ENCODE measurements around the gene NOTCH2. TPM values are rescaled to one million over a fixed set of nuclear protein-coding genes. Genes with fewer than 3 reads are reported as not detected.

The NOTCH2 gene
- total and polyA plus RNA-seq, 10 of the 15 experiments (the other 5 are each of a cell fraction or from before 2014, with no cell fraction given) = 0.02 to 2.0 (median 0.62) TPM; not detected in 1

DNA sequence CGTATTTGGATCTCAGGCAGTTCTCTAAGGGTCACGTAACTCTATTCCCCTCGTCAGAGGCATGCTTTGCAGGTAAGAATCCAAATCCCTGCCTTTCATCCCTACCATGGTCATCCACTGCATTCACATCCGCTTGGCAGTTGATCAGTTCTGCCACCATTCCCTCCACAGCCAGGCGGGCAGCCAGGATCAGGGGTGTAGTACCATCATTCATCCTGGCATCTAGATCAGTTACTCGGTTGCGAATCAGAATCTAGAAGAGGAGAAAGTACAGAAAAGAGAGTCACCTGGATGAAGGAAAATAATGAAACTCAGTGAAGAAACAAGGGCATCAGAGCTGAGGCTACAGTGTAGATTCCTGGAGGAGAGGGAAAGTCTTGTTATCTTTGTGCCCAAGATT lies 151.2 kb downstream of the NOTCH2 start:
- FAIRE-seq (no peak), ATAC-seq (no peak), DNase-seq (ENCODE audit: low read depth, low spot score) (no peak)
- RAD21 ChIA-PET (ENCODE audit: unreplicated experiment) = no interaction called here
- H4K20me1 ChIP-seq (ENCODE audit: control insufficient read depth, insufficient read depth) = no peaks in the 10 kb centered on the region
- H3K4me3 ChIP-seq = no peak overlapping the region
- H3K79me2 ChIP-seq (ENCODE audit: control insufficient read depth, insufficient read depth, low read length) = no peaks in the 10 kb centered on the region
- SMC1A ChIA-PET (ENCODE audit: uncharacterized antibody, unreplicated experiment) = no interaction called here
- H3K9me3 ChIP-seq (replicated peaks; ENCODE audit: control insufficient read depth, insufficient read depth, low read length) = no peaks in the 10 kb centered on the region; the same call in 2 of the 3 replicates
- WGBS (ENCODE audit: insufficient coverage, insufficient replicate concordance, low lambda C conversion rate, missing lambda C conversion rate) = 78% methylated on average over 7 of the region's 7 CpGs
- no peaks in the 10 kb centered on the region; a peak in 2 of 4 replicates for H3K27me3 ChIP-seq (replicated peaks in 1 of 2; ENCODE audit: control insufficient read depth in 2 of 2, insufficient read depth in 2 of 2, low read length in 1 of 2)
- H3K36me3 ChIP-seq (ENCODE audit: control insufficient read depth in 2 of 2, insufficient read depth in 2 of 2, low read length in 1 of 2) = no peaks in the 10 kb centered on the region
- no TSS peak for BruUV-seq (replicated peaks)
- H3K9ac ChIP-seq (ENCODE audit: control insufficient read depth, insufficient read depth, low read length) = no peak overlapping the region
- intact Hi-C loops (cut with micrococcal nuclease; ENCODE audit: unreplicated experiment) (no loop called here), in situ Hi-C loops (cut with MboI) (no loop called here)
- CTCF ChIA-PET = no interaction called here
- H3K4me1 ChIP-seq (ENCODE audit: control insufficient read depth, insufficient read depth, low read length) = no peaks in the 10 kb centered on the region
- no peak overlapping the region for H2AFZ ChIP-seq (ENCODE audit: control insufficient read depth, low read depth, low read length)
- no peak overlapping the region for H3K4me2 ChIP-seq (ENCODE audit: control insufficient read depth, insufficient read depth)
- no peak overlapping the region for H3K27ac ChIP-seq (ENCODE audit: control insufficient read depth, insufficient read depth)
- POLR2A ChIA-PET = no interaction called here
- TF ChIP-seq, protein P1, sequence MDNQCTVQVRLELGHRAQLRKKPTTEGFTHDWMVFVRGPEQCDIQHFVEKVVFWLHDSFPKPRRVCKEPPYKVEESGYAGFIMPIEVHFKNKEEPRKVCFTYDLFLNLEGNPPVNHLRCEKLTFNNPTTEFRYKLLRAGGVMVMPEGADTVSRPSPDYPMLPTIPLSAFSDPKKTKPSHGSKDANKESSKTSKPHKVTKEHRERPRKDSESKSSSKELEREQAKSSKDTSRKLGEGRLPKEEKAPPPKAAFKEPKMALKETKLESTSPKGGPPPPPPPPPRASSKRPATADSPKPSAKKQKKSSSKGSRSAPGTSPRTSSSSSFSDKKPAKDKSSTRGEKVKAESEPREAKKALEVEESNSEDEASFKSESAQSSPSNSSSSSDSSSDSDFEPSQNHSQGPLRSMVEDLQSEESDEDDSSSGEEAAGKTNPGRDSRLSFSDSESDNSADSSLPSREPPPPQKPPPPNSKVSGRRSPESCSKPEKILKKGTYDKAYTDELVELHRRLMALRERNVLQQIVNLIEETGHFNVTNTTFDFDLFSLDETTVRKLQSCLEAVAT (IDR thresholded peaks at IDR 0.05) = no peak
- no peak for TF ChIP-seq YBX1 (IDR thresholded peaks at IDR 0.05)
- TF ChIP-seq CEBPB (IDR thresholded peaks at IDR 0.05; ENCODE audit: borderline replicate concordance in 1 of 2, low read depth in 2 of 2, low read length in 2 of 2) = no peak
- TF ChIP-seq, protein P2, sequence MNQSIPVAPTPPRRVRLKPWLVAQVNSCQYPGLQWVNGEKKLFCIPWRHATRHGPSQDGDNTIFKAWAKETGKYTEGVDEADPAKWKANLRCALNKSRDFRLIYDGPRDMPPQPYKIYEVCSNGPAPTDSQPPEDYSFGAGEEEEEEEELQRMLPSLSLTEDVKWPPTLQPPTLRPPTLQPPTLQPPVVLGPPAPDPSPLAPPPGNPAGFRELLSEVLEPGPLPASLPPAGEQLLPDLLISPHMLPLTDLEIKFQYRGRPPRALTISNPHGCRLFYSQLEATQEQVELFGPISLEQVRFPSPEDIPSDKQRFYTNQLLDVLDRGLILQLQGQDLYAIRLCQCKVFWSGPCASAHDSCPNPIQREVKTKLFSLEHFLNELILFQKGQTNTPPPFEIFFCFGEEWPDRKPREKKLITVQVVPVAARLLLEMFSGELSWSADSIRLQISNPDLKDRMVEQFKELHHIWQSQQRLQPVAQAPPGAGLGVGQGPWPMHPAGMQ (IDR thresholded peaks at IDR 0.05; ENCODE audit: borderline replicate concordance) = no peak
- no peak for TF ChIP-seq CREM (IDR thresholded peaks at IDR 0.05; ENCODE audit: low read depth)
- TF ChIP-seq, protein P3, sequence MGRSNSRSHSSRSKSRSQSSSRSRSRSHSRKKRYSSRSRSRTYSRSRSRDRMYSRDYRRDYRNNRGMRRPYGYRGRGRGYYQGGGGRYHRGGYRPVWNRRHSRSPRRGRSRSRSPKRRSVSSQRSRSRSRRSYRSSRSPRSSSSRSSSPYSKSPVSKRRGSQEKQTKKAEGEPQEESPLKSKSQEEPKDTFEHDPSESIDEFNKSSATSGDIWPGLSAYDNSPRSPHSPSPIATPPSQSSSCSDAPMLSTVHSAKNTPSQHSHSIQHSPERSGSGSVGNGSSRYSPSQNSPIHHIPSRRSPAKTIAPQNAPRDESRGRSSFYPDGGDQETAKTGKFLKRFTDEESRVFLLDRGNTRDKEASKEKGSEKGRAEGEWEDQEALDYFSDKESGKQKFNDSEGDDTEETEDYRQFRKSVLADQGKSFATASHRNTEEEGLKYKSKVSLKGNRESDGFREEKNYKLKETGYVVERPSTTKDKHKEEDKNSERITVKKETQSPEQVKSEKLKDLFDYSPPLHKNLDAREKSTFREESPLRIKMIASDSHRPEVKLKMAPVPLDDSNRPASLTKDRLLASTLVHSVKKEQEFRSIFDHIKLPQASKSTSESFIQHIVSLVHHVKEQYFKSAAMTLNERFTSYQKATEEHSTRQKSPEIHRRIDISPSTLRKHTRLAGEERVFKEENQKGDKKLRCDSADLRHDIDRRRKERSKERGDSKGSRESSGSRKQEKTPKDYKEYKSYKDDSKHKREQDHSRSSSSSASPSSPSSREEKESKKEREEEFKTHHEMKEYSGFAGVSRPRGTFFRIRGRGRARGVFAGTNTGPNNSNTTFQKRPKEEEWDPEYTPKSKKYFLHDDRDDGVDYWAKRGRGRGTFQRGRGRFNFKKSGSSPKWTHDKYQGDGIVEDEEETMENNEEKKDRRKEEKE (IDR thresholded peaks at IDR 0.05) = no peak
- no peak for TF ChIP-seq POLR2AphosphoS2 (IDR thresholded peaks at IDR 0.05; ENCODE audit: low read depth, low read length)
- TF ChIP-seq, protein P4, sequence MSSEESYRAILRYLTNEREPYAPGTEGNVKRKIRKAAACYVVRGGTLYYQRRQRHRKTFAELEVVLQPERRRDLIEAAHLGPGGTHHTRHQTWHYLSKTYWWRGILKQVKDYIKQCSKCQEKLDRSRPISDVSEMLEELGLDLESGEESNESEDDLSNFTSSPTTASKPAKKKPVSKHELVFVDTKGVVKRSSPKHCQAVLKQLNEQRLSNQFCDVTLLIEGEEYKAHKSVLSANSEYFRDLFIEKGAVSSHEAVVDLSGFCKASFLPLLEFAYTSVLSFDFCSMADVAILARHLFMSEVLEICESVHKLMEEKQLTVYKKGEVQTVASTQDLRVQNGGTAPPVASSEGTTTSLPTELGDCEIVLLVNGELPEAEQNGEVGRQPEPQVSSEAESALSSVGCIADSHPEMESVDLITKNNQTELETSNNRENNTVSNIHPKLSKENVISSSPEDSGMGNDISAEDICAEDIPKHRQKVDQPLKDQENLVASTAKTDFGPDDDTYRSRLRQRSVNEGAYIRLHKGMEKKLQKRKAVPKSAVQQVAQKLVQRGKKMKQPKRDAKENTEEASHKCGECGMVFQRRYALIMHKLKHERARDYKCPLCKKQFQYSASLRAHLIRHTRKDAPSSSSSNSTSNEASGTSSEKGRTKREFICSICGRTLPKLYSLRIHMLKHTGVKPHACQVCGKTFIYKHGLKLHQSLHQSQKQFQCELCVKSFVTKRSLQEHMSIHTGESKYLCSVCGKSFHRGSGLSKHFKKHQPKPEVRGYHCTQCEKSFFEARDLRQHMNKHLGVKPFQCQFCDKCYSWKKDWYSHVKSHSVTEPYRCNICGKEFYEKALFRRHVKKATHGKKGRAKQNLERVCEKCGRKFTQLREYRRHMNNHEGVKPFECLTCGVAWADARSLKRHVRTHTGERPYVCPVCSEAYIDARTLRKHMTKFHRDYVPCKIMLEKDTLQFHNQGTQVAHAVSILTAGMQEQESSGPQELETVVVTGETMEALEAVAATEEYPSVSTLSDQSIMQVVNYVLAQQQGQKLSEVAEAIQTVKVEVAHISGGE (CRISPR knock-in tag; IDR thresholded peaks at IDR 0.05) = no peak
- no peak for TF ChIP-seq SPI1 (IDR thresholded peaks at IDR 0.05; ENCODE audit: borderline replicate concordance, insufficient read depth, low read depth, low read length)
- TF ChIP-seq, protein P5, sequence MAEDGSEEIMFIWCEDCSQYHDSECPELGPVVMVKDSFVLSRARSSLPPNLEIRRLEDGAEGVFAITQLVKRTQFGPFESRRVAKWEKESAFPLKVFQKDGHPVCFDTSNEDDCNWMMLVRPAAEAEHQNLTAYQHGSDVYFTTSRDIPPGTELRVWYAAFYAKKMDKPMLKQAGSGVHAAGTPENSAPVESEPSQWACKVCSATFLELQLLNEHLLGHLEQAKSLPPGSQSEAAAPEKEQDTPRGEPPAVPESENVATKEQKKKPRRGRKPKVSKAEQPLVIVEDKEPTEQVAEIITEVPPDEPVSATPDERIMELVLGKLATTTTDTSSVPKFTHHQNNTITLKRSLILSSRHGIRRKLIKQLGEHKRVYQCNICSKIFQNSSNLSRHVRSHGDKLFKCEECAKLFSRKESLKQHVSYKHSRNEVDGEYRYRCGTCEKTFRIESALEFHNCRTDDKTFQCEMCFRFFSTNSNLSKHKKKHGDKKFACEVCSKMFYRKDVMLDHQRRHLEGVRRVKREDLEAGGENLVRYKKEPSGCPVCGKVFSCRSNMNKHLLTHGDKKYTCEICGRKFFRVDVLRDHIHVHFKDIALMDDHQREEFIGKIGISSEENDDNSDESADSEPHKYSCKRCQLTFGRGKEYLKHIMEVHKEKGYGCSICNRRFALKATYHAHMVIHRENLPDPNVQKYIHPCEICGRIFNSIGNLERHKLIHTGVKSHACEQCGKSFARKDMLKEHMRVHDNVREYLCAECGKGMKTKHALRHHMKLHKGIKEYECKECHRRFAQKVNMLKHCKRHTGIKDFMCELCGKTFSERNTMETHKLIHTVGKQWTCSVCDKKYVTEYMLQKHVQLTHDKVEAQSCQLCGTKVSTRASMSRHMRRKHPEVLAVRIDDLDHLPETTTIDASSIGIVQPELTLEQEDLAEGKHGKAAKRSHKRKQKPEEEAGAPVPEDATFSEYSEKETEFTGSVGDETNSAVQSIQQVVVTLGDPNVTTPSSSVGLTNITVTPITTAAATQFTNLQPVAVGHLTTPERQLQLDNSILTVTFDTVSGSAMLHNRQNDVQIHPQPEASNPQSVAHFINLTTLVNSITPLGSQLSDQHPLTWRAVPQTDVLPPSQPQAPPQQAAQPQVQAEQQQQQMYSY (CRISPR knock-in tag; IDR thresholded peaks at IDR 0.05) = no peak
- no peak for TF ChIP-seq ZNF274 (IDR thresholded peaks at IDR 0.05; ENCODE audit: insufficient read depth, insufficient read length)

Measured in GM12878 (cell line).